ACC112 (cell line): ENCODE results near the gene CZIB.

Experiments
- H2AFZ ChIP-seq: fragments of 200-600 bp; sonication (generic); one replicate; pipeline ENCODE4 v1.6.0; 2017; ENCODE audit warnings: antibody characterized with exemption, low read length; ENCODE audit not compliant: unreplicated experiment
- H3K27ac ChIP-seq: fragments of 200-600 bp; sonication (generic); 2 replicates; pipeline ENCODE4 v1.5.1; 2014; ENCODE audit warnings: low read depth, mild to moderate bottlenecking, antibody characterized with exemption, low read length, moderate library complexity
- H3K27me3 ChIP-seq: fragments of 200-600 bp; sonication (generic); 2 replicates; pipeline ENCODE4 v1.6.1; 2014; ENCODE audit warnings: mild to moderate bottlenecking, antibody characterized with exemption, low read length, moderate library complexity, mixed read lengths; ENCODE audit not compliant: insufficient read depth
- H3K36me3 ChIP-seq: fragments of 200-600 bp; sonication (generic); 2 replicates; pipeline ENCODE4 v1.6.1; 2016; ENCODE audit warnings: mild to moderate bottlenecking, antibody characterized with exemption, low read length, moderate library complexity, mixed read lengths; ENCODE audit not compliant: insufficient read depth
- H3K4me1 ChIP-seq: fragments of 200-600 bp; sonication (generic); one replicate; pipeline ENCODE4 v1.6.1; 2016; ENCODE audit warnings: low read length, mixed read lengths; ENCODE audit not compliant: insufficient read depth, unreplicated experiment, control insufficient read depth
- H3K4me3 ChIP-seq: fragments of 200-600 bp; sonication (generic); 2 replicates; pipeline ENCODE4 v1.5.1; 2014; ENCODE audit warnings: mild to moderate bottlenecking, low read depth, low read length
- H3K79me2 ChIP-seq: fragments of 200-600 bp; sonication (generic); one replicate; pipeline ENCODE4 v1.6.0; 2016; ENCODE audit warnings: low read length; ENCODE audit not compliant: control insufficient read depth, unreplicated experiment, insufficient read depth

The CZIB gene

GRCh38 chr1:53174971-53175913 lies 45.2 kb downstream of the CZIB start:
- Histone ChIP-seq H3K4me1 (peaks cover 10% of the 10 kb centered on the region), H3K4me3 (no peak overlapping the region), H2AFZ (no peak overlapping the region), H3K79me2 (no peaks in the 10 kb centered on the region), H3K36me3 (no peaks in the 10 kb centered on the region), H3K27me3 (no peaks in the 10 kb centered on the region), H3K27ac (no peak overlapping the region)

GRCh38 chr1:53172426-53173128 lies 47.9 kb downstream of the CZIB start:
- Histone ChIP-seq H3K27me3 (no peaks in the 10 kb centered on the region), H2AFZ (peak overlapping the region; percentile 0), H3K4me3 (no peak overlapping the region), H3K36me3 (no peaks in the 10 kb centered on the region), H3K27ac (no peak overlapping the region), H3K4me1 (peaks cover 10% of the 10 kb centered on the region), H3K79me2 (no peaks in the 10 kb centered on the region)

GRCh38 chr1:53166912-53167311 lies 53.5 kb downstream of the CZIB start:
- peak overlapping the region; percentile 56 for H2AFZ ChIP-seq
- H3K4me1 ChIP-seq, result no peaks in the 10 kb centered on the region
- no peaks in the 10 kb centered on the region for H3K79me2 ChIP-seq
- no peaks in the 10 kb centered on the region for H3K36me3 ChIP-seq
- H3K27ac ChIP-seq, result no peak overlapping the region
- H3K4me3 ChIP-seq, result no peak overlapping the region
- H3K27me3 ChIP-seq, result no peaks in the 10 kb centered on the region

GRCh38 chr1:53166366-53166765 lies 54.1 kb downstream of the CZIB start:
- H3K79me2 ChIP-seq, result no peaks in the 10 kb centered on the region
- H3K27me3 ChIP-seq, result no peaks in the 10 kb centered on the region
- no peak overlapping the region for H3K27ac ChIP-seq
- no peak overlapping the region for H3K4me3 ChIP-seq
- no peak overlapping the region for H2AFZ ChIP-seq
- H3K4me1 ChIP-seq, result no peaks in the 10 kb centered on the region
- H3K36me3 ChIP-seq, result no peaks in the 10 kb centered on the region

- Histone ChIP-seq H3K4me1 (no peaks in the 10 kb centered on the region), H3K79me2 (no peaks in the 10 kb centered on the region), H3K36me3 (no peaks in the 10 kb centered on the region), H3K4me3 (no peak overlapping the region), H3K27ac (no peak overlapping the region), H3K27me3 (no peaks in the 10 kb centered on the region), H2AFZ (no peak overlapping the region)
These were observed 54.9 kb downstream of the CZIB start for GRCh38 chr1:53165408-53165961.
